A673 (cell line): ENCODE data around the gene LRBA.

Experiments
- CTCF ChIP-seq: fragments of 300-800, 200-600 bp; sonication (generic); conservative IDR thresholded peaks from 2 replicates; pipeline ENCODE4 v1.5.1; 2017; ENCODE audit warnings: low read depth, mild to moderate bottlenecking, antibody characterized with exemption, low read length, moderate library complexity, mixed read lengths
- EZH2 ChIP-seq: fragments of 200-600 bp; sonication (generic); IDR thresholded peaks from 2 replicates; pipeline ENCODE4 v1.6.1; 2017; ENCODE audit warnings: borderline replicate concordance, low read depth, mild to moderate bottlenecking, mixed read lengths, antibody characterized with exemption, low read length; ENCODE audit not compliant: poor library complexity, severe bottlenecking

GRCh38 chr4:150230561-150230960, 784.5 kb downstream of the LRBA start:
- TF ChIP-seq CTCF: no peak
- TF ChIP-seq EZH2: no peak
